ENCODE data around the gene VPS72.

DNA sequence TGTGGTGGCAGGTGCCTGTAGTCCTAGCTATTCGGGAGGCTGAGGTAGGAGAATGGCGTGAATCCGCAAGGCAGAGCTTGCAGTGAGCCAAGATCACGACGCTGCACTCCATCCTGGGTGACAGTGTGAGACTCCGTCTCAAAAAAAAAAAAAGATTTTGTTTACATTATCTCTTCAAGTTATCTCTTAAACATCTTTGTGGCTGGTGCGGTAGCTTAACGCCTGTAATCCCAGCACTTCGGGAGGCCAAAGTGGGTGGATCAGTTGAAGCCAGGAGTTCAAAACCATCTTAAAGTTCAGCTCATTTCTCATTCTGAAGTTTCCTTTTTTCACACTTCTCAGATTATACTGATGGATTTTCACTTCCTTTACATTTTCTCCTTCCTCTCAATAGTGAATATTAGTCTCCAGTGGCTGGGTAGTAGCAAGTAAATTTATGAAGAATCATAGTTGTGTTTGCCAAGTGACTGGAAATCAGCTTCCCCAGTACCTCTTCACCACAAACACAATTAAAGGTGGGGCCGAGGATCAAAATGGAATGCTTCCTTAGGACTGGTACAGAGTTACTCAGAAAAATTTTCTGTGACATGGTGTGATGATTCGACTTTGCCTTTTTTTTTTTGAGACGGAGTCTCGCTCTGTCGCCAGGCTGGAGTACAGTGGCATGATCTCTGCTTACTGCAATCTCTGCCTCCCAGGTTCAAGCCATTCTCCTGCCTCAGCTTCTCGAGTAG is 22.1 kb upstream of the VPS72 start:
- no peak for TF ChIP-seq ZNF696 (CRISPR knock-in tag; conservative IDR thresholded peaks at IDR 0.05)
- TF ChIP-seq, protein P1, sequence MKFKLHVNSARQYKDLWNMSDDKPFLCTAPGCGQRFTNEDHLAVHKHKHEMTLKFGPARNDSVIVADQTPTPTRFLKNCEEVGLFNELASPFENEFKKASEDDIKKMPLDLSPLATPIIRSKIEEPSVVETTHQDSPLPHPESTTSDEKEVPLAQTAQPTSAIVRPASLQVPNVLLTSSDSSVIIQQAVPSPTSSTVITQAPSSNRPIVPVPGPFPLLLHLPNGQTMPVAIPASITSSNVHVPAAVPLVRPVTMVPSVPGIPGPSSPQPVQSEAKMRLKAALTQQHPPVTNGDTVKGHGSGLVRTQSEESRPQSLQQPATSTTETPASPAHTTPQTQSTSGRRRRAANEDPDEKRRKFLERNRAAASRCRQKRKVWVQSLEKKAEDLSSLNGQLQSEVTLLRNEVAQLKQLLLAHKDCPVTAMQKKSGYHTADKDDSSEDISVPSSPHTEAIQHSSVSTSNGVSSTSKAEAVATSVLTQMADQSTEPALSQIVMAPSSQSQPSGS (CRISPR knock-in tag; IDR thresholded peaks at IDR 0.05) = no peak
- TF ChIP-seq, protein P2, sequence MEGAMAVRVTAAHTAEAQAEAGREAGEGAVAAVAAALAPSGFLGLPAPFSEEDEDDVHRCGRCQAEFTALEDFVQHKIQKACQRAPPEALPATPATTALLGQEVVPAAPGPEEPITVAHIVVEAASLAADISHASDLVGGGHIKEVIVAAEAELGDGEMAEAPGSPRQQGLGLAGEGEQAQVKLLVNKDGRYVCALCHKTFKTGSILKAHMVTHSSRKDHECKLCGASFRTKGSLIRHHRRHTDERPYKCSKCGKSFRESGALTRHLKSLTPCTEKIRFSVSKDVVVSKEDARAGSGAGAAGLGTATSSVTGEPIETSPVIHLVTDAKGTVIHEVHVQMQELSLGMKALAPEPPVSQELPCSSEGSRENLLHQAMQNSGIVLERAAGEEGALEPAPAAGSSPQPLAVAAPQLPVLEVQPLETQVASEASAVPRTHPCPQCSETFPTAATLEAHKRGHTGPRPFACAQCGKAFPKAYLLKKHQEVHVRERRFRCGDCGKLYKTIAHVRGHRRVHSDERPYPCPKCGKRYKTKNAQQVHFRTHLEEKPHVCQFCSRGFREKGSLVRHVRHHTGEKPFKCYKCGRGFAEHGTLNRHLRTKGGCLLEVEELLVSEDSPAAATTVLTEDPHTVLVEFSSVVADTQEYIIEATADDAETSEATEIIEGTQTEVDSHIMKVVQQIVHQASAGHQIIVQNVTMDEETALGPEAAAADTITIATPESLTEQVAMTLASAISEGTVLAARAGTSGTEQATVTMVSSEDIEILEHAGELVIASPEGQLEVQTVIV (CRISPR knock-in tag; IDR thresholded peaks at IDR 0.05; ENCODE audit: borderline replicate concordance) = no peak
- TF ChIP-seq AFF4 (CRISPR knock-in tag; IDR thresholded peaks at IDR 0.05) = no peak
- TF ChIP-seq ZNF175 (CRISPR knock-in tag; IDR thresholded peaks at IDR 0.05; ENCODE audit: low read depth) = no peak
- TF ChIP-seq PHB2 (IDR thresholded peaks at IDR 0.05; ENCODE audit: low read depth) = no peak
- TF ChIP-seq POLR2A (conservative IDR thresholded peaks at IDR 0.05) = no peak
- TF ChIP-seq NBN (IDR thresholded peaks at IDR 0.05; ENCODE audit: low read depth) = no peak
- no peak for TF ChIP-seq ZNF586 (CRISPR knock-in tag; conservative IDR thresholded peaks at IDR 0.05)
- no peak for TF ChIP-seq GABPB1 (CRISPR knock-in tag; IDR thresholded peaks at IDR 0.05)
- no peak for TF ChIP-seq ATF7 (IDR thresholded peaks at IDR 0.05)
- no peak for TF ChIP-seq USF2 (CRISPR knock-in tag; IDR thresholded peaks at IDR 0.05)
- TF ChIP-seq SAP30 (IDR thresholded peaks at IDR 0.05; ENCODE audit: borderline replicate concordance, insufficient read depth, low read depth, low read length, poor library complexity, severe bottlenecking) = no peak

Data from K562 (cell line).